Breast epithelium (tissue), 4 donors: ENCODE measurements around the gene NRP1. TPM values are rescaled to one million over a fixed set of nuclear protein-coding genes. Genes with fewer than 3 reads are reported as not detected.

Source experiments
- DNase-seq, 2 donors: peaks; one replicate each; pipeline ENCODE4 v3.0.0-alpha.2; 2019; ENCODE audit warnings: low spot score in 2 of 2
- H3K27ac ChIP-seq, 2 donors: fragments of 200-600 bp; sonication (generic) in 1 of 2; one replicate each; pipeline ENCODE4 v1.5.1; 2016 to 2019; ENCODE audit warnings: mild to moderate bottlenecking in 1 of 2
- H3K27me3 ChIP-seq, 2 donors: fragments of 200-600 bp; sonication (generic) in 1 of 2; one replicate each; pipeline versions ENCODE4 v1.5.1 to v1.6.0; 2017 to 2019; ENCODE audit warnings: control low read depth in 1 of 2, mild to moderate bottlenecking in 1 of 2
- H3K36me3 ChIP-seq: fragments of 200-600 bp; one replicate; pipeline ENCODE4 v1.5.1; 2019
- H3K4me1 ChIP-seq, 2 donors: fragments of 200-600 bp; sonication (generic); one replicate each; pipeline ENCODE4 v1.5.1; 2016 to 2019; ENCODE audit warnings: control low read depth in 1 of 2
- H3K4me3 ChIP-seq, 3 donors: fragments of 200-600 bp; sonication (generic); 1 replicate in 2 of 3; 2 replicates in 1 of 3; pipeline ENCODE4 v1.5.1; 2016 to 2019; ENCODE audit warnings: mild to moderate bottlenecking in 3 of 3, moderate library complexity in 2 of 3
- H3K9me3 ChIP-seq, 2 donors: fragments of 200-600 bp; sonication (generic) in 1 of 2; one replicate each; pipeline ENCODE4 v1.5.1; 2016 to 2019; ENCODE audit warnings: control low read depth in 1 of 2
- POLR2A ChIP-seq: fragments of 450-650 bp; IDR thresholded peaks from one replicate; pipeline ENCODE4 v1.6.1; 2016; ENCODE audit warnings: antibody characterized with exemption, mild to moderate bottlenecking, moderate library complexity
- POLR2AphosphoS5 ChIP-seq, 3 donors: sonication (generic); formaldehyde crosslinking; IDR thresholded peaks; one replicate each; pipeline ENCODE4 v1.6.1; 2017; ENCODE audit warnings: antibody characterized with exemption in 3 of 3
- intact Hi-C: fragments of 100-400 bp; cut with DNase I; formaldehyde crosslinking; loops from one replicate; pipeline ENCODE4 v1.15.1; 2023; ENCODE audit warnings: low total_unique reads
- total RNA-seq, 3 donors: library from RNA; depleted of rRNA; stranded (reverse); fragments of >200 nt; gene quantifications; one replicate each; pipeline ENCODE4 v1.1.0, GENCODE V29; 2016
- TF ChIP-seq, protein P1 (sequence below), 3 donors: fragments of 450-650 bp; IDR thresholded peaks; one replicate each; pipeline ENCODE4 v1.5.1; 2016 to 2017; ENCODE audit warnings: antibody characterized with exemption in 3 of 3, mild to moderate bottlenecking in 3 of 3, moderate library complexity in 3 of 3

NRP1 gene
- total RNA-seq, 3 donors from 2014 or later, result 50.8 to 76.0 (median 74.7) TPM

DNA sequence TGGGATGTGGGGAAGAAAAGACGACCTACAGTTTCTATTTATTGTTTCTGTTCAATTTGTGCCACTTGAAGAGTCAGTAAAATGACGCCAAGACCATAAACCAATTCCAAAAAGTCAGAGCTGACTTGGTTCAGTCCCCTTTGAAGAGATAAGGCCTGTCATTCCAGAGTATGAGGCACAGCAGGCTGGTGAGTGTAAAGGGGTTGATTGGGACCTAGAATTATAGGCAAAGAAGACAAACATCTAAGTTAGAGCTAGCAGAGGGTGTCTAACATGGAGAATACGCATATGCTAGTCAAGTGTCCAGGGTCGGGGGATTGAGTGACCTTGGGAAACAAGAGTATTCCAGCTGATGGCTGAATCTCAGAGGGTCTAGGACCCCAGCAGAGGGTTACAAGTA, 23.6 kb downstream of the NRP1 start:
- no peak overlapping the region for H3K27ac ChIP-seq
- intact Hi-C loops, result no loop called here
- no peaks in the 10 kb centered on the region for H3K27me3 ChIP-seq
- H3K9me3 ChIP-seq, result no peaks in the 10 kb centered on the region
- H3K36me3 ChIP-seq, result no peaks in the 10 kb centered on the region
- no peak overlapping the region for H3K4me3 ChIP-seq
- no peak for DNase-seq
- no peaks in the 10 kb centered on the region for H3K4me1 ChIP-seq
- TF ChIP-seq POLR2AphosphoS5 (IDR thresholded peaks at IDR 0.05), result no peak
- TF ChIP-seq POLR2A, result no peak
- TF ChIP-seq, protein P1, sequence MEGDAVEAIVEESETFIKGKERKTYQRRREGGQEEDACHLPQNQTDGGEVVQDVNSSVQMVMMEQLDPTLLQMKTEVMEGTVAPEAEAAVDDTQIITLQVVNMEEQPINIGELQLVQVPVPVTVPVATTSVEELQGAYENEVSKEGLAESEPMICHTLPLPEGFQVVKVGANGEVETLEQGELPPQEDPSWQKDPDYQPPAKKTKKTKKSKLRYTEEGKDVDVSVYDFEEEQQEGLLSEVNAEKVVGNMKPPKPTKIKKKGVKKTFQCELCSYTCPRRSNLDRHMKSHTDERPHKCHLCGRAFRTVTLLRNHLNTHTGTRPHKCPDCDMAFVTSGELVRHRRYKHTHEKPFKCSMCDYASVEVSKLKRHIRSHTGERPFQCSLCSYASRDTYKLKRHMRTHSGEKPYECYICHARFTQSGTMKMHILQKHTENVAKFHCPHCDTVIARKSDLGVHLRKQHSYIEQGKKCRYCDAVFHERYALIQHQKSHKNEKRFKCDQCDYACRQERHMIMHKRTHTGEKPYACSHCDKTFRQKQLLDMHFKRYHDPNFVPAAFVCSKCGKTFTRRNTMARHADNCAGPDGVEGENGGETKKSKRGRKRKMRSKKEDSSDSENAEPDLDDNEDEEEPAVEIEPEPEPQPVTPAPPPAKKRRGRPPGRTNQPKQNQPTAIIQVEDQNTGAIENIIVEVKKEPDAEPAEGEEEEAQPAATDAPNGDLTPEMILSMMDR (IDR thresholded peaks at IDR 0.05), result no peak

DNA sequence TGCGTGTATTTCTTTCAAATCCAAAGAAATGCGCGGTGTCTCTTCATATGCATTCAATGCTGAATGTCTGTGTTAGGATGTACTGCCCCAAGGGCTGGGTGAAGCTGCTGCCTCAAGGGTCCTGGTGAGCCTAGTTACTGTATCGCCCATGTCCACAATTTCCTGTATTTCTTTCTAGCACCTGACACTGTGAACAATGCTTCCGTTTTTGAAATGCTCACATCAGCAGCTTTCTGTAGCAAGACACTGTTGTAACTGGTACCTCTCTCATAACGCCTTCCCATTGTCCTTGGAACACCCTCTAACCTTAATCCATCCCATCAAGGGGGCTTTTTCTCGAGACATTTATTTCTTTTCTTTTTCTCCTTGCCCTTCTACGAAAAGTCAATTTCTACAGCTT, 25.1 kb downstream of the NRP1 start:
- H3K4me3 ChIP-seq, result no peak overlapping the region
- no peaks in the 10 kb centered on the region for H3K27me3 ChIP-seq
- TF ChIP-seq, protein P1 (IDR thresholded peaks at IDR 0.05), result no peak
- TF ChIP-seq POLR2A (no peak), POLR2AphosphoS5 (IDR thresholded peaks at IDR 0.05) (no peak)
- no peaks in the 10 kb centered on the region for H3K4me1 ChIP-seq
- intact Hi-C loops, result no loop called here
- no peak overlapping the region for H3K27ac ChIP-seq
- no peaks in the 10 kb centered on the region for H3K36me3 ChIP-seq
- no peak for DNase-seq
- no peaks in the 10 kb centered on the region for H3K9me3 ChIP-seq

DNA sequence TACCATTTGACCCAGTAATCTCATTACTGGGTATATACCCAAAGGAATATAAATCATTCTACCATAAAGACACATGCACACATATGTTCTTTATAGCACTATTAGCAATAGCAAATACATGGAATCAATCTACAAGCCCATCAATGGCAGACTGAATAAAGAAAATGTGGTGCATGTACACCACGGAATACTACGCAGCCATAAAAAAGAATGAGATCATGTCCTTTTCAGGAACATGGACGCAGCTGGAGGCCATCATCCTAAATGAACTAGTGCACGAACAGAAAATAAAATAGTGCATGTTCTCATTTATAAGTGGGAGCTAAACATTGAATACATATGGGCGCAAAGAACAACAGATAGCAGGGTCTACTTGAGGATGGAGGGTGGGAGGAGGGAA, 26.6 kb downstream of the NRP1 start:
- Histone ChIP-seq H3K27me3 (no peaks in the 10 kb centered on the region), H3K4me1 (no peaks in the 10 kb centered on the region), H3K27ac (no peak overlapping the region), H3K9me3 (no peaks in the 10 kb centered on the region), H3K4me3 (no peak overlapping the region), H3K36me3 (no peaks in the 10 kb centered on the region)
- intact Hi-C loops, result no loop called here
- no peak for DNase-seq
- no peak for TF ChIP-seq POLR2A
- TF ChIP-seq, protein P1 (IDR thresholded peaks at IDR 0.05), result no peak
- TF ChIP-seq POLR2AphosphoS5 (IDR thresholded peaks at IDR 0.05), result no peak

DNA sequence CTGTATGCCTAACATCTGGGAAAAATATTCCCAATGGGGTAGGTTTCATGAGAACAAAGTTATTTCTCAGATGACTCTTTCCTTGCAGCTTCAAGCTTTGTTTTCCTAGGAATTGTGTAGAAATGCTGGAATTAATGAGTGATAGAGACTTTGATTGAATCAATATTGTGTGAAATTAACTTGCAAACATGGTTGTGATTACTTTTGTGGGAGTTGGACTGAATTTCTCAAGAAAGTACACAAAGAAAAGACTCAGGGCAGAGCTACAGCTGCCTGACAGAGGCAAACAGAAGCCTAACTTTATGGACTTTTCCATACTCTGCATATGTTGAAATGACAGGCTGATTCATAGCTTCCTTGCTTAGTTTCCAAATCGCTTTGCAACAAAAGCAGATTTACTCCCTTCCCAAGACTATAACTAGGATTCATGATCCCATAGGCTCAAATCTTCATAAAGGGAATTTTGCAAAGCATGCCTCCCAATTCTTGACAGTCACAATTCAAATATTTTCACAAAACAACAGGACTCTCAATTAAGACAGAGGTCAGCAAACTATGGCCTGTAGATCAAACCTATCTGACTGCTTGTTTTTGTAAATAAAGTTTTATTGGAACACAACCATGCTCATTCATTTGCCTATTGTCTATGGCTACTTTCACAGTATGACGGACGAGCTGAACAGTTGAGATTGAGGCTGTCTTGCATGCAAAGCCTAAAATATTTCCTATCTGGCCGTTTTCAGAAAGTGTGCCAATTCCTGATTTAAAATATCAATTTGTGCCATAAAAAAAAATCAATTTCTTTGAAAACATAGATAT, 27.6 kb downstream of the NRP1 start:
- no peak overlapping the region for H3K4me3 ChIP-seq
- no peaks in the 10 kb centered on the region for H3K27me3 ChIP-seq
- no peaks in the 10 kb centered on the region for H3K36me3 ChIP-seq
- no peaks in the 10 kb centered on the region for H3K4me1 ChIP-seq
- DNase-seq, result no peak
- H3K27ac ChIP-seq, result no peak overlapping the region
- TF ChIP-seq POLR2A (no peak), POLR2AphosphoS5 (IDR thresholded peaks at IDR 0.05) (no peak)
- TF ChIP-seq, protein P1 (IDR thresholded peaks at IDR 0.05), result no peak
- intact Hi-C loops, result no loop called here
- H3K9me3 ChIP-seq, result no peaks in the 10 kb centered on the region

DNA sequence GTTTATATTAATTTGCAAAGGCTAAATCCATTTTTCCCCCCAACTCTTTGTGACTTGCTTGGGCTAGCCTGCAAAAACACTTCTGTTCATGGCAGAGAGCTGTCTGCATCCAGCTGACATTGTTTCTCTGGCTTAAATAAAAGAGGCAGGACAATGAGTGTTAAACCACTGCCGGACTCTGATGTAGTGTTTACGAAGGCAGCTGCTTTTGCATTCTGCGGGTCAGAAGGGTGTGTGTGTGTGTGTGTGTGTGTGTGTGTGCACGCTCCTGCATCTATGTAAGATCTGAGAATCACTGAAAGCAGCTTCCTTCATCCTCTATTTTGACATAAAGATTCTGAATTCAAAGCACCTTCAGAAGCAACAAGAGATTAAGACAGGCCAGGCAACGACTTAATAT, 28.3 kb downstream of the NRP1 start:
- H3K27me3 ChIP-seq, result no peaks in the 10 kb centered on the region
- H3K9me3 ChIP-seq, result no peaks in the 10 kb centered on the region
- intact Hi-C loops, result no loop called here
- H3K4me3 ChIP-seq, result no peak overlapping the region
- H3K4me1 ChIP-seq, result no peaks in the 10 kb centered on the region
- no peak for DNase-seq
- H3K27ac ChIP-seq, result no peak overlapping the region
- H3K36me3 ChIP-seq, result no peaks in the 10 kb centered on the region
- TF ChIP-seq, protein P1 (IDR thresholded peaks at IDR 0.05), result no peak
- TF ChIP-seq POLR2A (no peak), POLR2AphosphoS5 (IDR thresholded peaks at IDR 0.05) (no peak)
